Tibial nerve (tissue), 4 donors: Measurements from ENCODE around the gene CFAP299.

Experiments
- EP300 ChIP-seq, 2 donors: sonication (generic); formaldehyde crosslinking; IDR thresholded peaks; one replicate each; pipeline ENCODE4 v1.6.1; 2017; ENCODE audit warnings: antibody characterized with exemption in 2 of 2, mild to moderate bottlenecking in 1 of 2
- POLR2A ChIP-seq, 2 donors: fragments of 450-650 bp; IDR thresholded peaks; one replicate each; pipeline ENCODE4 v1.6.1; 2017; ENCODE audit warnings: antibody characterized with exemption in 2 of 2, mild to moderate bottlenecking in 2 of 2, moderate library complexity in 2 of 2
- TF ChIP-seq, protein P1 (sequence below), 5 experiments: fragments of 200-600 bp in 3 of 5; fragments of 450-650 bp in 2 of 5; sonication (generic) in 3 of 5; IDR thresholded peaks; one replicate each; pipeline ENCODE4 v1.5.1; 2016 to 2019; ENCODE audit warnings: antibody characterized with exemption in 5 of 5, mild to moderate bottlenecking in 3 of 5, moderate library complexity in 2 of 5

- TF ChIP-seq, protein P1, sequence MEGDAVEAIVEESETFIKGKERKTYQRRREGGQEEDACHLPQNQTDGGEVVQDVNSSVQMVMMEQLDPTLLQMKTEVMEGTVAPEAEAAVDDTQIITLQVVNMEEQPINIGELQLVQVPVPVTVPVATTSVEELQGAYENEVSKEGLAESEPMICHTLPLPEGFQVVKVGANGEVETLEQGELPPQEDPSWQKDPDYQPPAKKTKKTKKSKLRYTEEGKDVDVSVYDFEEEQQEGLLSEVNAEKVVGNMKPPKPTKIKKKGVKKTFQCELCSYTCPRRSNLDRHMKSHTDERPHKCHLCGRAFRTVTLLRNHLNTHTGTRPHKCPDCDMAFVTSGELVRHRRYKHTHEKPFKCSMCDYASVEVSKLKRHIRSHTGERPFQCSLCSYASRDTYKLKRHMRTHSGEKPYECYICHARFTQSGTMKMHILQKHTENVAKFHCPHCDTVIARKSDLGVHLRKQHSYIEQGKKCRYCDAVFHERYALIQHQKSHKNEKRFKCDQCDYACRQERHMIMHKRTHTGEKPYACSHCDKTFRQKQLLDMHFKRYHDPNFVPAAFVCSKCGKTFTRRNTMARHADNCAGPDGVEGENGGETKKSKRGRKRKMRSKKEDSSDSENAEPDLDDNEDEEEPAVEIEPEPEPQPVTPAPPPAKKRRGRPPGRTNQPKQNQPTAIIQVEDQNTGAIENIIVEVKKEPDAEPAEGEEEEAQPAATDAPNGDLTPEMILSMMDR (IDR thresholded peaks at IDR 0.05) = no peak
- TF ChIP-seq POLR2A (IDR thresholded peaks at IDR 0.05) (no peak), EP300 (IDR thresholded peaks at IDR 0.05) (no peak)
Measured at GRCh38 chr4:80305466-80305865, 30.1 kb upstream of the CFAP299 start.
